Measurements from ENCODE around the gene SPOCK1. TPM values are rescaled to one million over a fixed set of nuclear protein-coding genes. Genes with fewer than 3 reads are reported as not detected.

The SPOCK1 gene
- total RNA-seq, 4 donors from 2014 or later = 8.6 to 34.8 (median 13.2) TPM

- H3K27ac ChIP-seq = no peak overlapping the region
- H3K9me3 ChIP-seq = no peaks in the 10 kb centered on the region
- H3K36me3 ChIP-seq = no peaks in the 10 kb centered on the region
- 64% methylated on average over 19 of the region's 22 CpGs; no CpG with 5 or more reads in 1 of the 2 donors for WGBS, 2 donors (ENCODE audit: low coverage in 1 of 2)
- no peak for DNase-seq
- peak overlapping the region in 3 of 4 donors; percentile 32 to 55 (median 39) for H3K4me3 ChIP-seq
- H3K4me1 ChIP-seq = peaks cover 0 to 6% (median 3%) of the 10 kb centered on the region in 4 donors
- H3K27me3 ChIP-seq = peaks cover 33% of the 10 kb centered on the region
- intact Hi-C loops (cut with DNase I; ENCODE audit: low total_unique reads) (loop anchor here (5.0 to 10.0 kb wide), 2 partner anchors 153 to 175 kb away; no protein-coding TSS in a partner anchor), in situ Hi-C loops (cut with MboI; ENCODE audit: low pct_ligation_motif_present in 1 of 4, low pct_unique_long_range_greater_than_20kb in 1 of 4, low sequenced_read_pairs in 3 of 4) (no loop called here)
- TF ChIP-seq, protein P1, sequence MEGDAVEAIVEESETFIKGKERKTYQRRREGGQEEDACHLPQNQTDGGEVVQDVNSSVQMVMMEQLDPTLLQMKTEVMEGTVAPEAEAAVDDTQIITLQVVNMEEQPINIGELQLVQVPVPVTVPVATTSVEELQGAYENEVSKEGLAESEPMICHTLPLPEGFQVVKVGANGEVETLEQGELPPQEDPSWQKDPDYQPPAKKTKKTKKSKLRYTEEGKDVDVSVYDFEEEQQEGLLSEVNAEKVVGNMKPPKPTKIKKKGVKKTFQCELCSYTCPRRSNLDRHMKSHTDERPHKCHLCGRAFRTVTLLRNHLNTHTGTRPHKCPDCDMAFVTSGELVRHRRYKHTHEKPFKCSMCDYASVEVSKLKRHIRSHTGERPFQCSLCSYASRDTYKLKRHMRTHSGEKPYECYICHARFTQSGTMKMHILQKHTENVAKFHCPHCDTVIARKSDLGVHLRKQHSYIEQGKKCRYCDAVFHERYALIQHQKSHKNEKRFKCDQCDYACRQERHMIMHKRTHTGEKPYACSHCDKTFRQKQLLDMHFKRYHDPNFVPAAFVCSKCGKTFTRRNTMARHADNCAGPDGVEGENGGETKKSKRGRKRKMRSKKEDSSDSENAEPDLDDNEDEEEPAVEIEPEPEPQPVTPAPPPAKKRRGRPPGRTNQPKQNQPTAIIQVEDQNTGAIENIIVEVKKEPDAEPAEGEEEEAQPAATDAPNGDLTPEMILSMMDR (IDR thresholded peaks at IDR 0.05) = no peak
- TF ChIP-seq EP300 (IDR thresholded peaks at IDR 0.05; ENCODE audit: low read depth) (no peak), POLR2A (IDR thresholded peaks at IDR 0.05) (no peak), POLR2AphosphoS5 (IDR thresholded peaks at IDR 0.05) (no peak)
Observed at GRCh38 chr5:137497396-137498290, 1.5 kb downstream of the SPOCK1 start.

DNA sequence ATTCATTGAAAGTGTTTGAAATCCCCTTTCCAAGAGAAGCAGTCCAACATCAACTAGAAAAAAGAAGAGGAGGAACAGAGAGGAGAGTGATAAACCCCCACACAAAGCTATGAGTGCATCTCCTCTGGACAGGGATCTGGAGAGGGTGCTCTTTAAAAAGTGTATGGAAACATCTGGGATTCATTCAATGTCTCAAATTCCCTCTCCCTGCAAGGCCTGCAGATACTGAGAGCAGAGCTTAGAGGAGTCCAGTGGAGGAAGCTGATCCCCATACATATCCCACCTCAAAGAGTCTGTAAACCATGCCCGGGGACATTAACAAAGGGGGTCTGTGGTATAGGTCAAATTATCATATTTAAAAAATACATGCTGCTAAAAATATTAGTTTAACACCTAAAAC lies 2.2 kb downstream of the SPOCK1 start:
- H3K36me3 ChIP-seq = no peaks in the 10 kb centered on the region
- H3K27me3 ChIP-seq = peaks cover 33% of the 10 kb centered on the region
- intact Hi-C loops (cut with DNase I; ENCODE audit: low total_unique reads) (loop anchor here (5.0 to 10.0 kb wide), 2 partner anchors 152 to 175 kb away; no protein-coding TSS in a partner anchor), in situ Hi-C loops (cut with MboI; ENCODE audit: low pct_ligation_motif_present in 1 of 4, low pct_unique_long_range_greater_than_20kb in 1 of 4, low sequenced_read_pairs in 3 of 4) (no loop called here)
- TF ChIP-seq POLR2A (IDR thresholded peaks at IDR 0.05) (no peak), POLR2AphosphoS5 (IDR thresholded peaks at IDR 0.05) (no peak), EP300 (IDR thresholded peaks at IDR 0.05; ENCODE audit: low read depth) (no peak)
- TF ChIP-seq, protein P1 (IDR thresholded peaks at IDR 0.05) = no peak
- no peaks in the 10 kb centered on the region for H3K9me3 ChIP-seq
- no peak for DNase-seq
- no peak overlapping the region for H3K27ac ChIP-seq
- no peak overlapping the region for H3K4me3 ChIP-seq
- WGBS, 2 donors (ENCODE audit: low coverage in 1 of 2) = 88% methylated on average over 1 of the region's 1 CpG; no CpG with 5 or more reads in 1 of the 2 donors
- peaks cover 0 to 6% (median 3%) of the 10 kb centered on the region in 4 donors for H3K4me1 ChIP-seq

DNA sequence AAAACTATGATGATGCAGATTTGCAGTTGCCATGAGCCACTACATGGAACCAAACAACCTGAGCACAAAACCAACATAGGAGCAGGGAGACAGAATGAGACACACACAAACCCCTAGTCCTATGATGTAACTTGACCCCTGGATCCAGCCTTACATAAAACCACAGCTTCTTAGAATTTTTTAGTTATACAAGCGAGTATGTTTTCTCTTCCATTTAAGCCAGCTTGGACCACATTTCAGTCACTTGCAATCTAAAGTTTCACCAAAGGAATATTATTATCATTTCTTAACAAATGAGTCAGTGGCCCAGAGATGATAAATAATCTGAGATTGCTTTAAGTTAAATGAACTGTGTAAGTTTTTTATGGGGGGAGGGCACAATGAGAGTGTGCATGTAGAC lies 6.8 kb downstream of the SPOCK1 start:
- DNase-seq = no peak
- Histone ChIP-seq H3K9me3 (no peaks in the 10 kb centered on the region), H3K36me3 (no peaks in the 10 kb centered on the region), H3K4me3 (no peak overlapping the region), H3K4me1 (no peaks in the 10 kb centered on the region), H3K27ac (no peak overlapping the region), H3K27me3 (peaks cover 14% of the 10 kb centered on the region)
- no peak for TF ChIP-seq POLR2AphosphoS5 (IDR thresholded peaks at IDR 0.05)
- TF ChIP-seq EP300 (IDR thresholded peaks at IDR 0.05; ENCODE audit: low read depth) = no peak
- TF ChIP-seq, protein P1 (IDR thresholded peaks at IDR 0.05) = no peak
- no peak for TF ChIP-seq POLR2A (IDR thresholded peaks at IDR 0.05)
- intact Hi-C loops (cut with DNase I; ENCODE audit: low total_unique reads) (loop anchor here (10.0 kb wide), 1 partner anchor 148 kb away; no protein-coding TSS in a partner anchor), in situ Hi-C loops (cut with MboI; ENCODE audit: low pct_ligation_motif_present in 1 of 4, low pct_unique_long_range_greater_than_20kb in 1 of 4, low sequenced_read_pairs in 3 of 4) (no loop called here)
- WGBS, 2 donors (ENCODE audit: low coverage in 1 of 2) = 60 to 84% methylated on average over 1 of the region's 1 CpG

GRCh38 chr5:137491121-137491520 lies 8.0 kb downstream of the SPOCK1 start:
- 80% methylated on average over 4 of the region's 4 CpGs; no CpG with 5 or more reads in 1 of the 2 donors for WGBS, 2 donors (ENCODE audit: low coverage in 1 of 2)
- in situ Hi-C loops (cut with MboI; ENCODE audit: low pct_ligation_motif_present in 1 of 4, low pct_unique_long_range_greater_than_20kb in 1 of 4, low sequenced_read_pairs in 3 of 4) (no loop called here), intact Hi-C loops (cut with DNase I; ENCODE audit: low total_unique reads) (loop anchor here (10.0 kb wide), 1 partner anchor 146 kb away; no protein-coding TSS in a partner anchor)

More at GRCh38 chr5:137491121-137491520, 8.0 kb downstream of the SPOCK1 start:
- TF ChIP-seq EP300 (IDR thresholded peaks at IDR 0.05; ENCODE audit: low read depth) (no peak), POLR2A (IDR thresholded peaks at IDR 0.05) (no peak), POLR2AphosphoS5 (IDR thresholded peaks at IDR 0.05) (no peak)
- TF ChIP-seq, protein P1 (IDR thresholded peaks at IDR 0.05) = no peak
- no peak overlapping the region for H3K4me3 ChIP-seq
- no peak for DNase-seq
- no peak overlapping the region for H3K27ac ChIP-seq
- H3K36me3 ChIP-seq = no peaks in the 10 kb centered on the region
- no peaks in the 10 kb centered on the region for H3K9me3 ChIP-seq
- H3K4me1 ChIP-seq = no peaks in the 10 kb centered on the region
- H3K27me3 ChIP-seq = peaks cover 7% of the 10 kb centered on the region

Data from transverse colon (tissue), 4 donors.